ENCODE data around the gene NAALADL2. TPM values are rescaled to one million over a fixed set of nuclear protein-coding genes. Genes with fewer than 3 reads are reported as not detected.

Gene NAALADL2
- total RNA-seq, 1 experiment from 2014 or later, result 2.7 TPM

DNA sequence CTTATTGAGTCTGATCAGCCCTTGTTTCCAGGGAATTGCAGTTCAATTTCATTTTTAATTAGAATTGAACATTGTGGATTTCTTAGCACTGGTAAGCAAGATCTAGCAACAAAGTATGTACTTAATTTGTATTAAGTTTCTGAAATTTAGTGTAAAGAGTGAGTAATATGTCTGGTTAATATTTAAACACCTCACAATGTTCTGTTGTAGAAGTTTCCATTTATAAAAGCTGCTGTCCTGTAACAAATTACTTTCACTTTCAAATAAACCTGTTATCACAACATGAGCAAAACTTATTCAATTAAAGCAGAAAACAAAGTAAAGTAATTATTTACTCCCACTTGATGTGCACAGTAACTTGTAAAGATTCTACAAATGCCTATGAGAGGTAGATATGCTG, 448.5 kb downstream of the NAALADL2 start:
- Histone ChIP-seq H3K27me3 (ENCODE audit: control insufficient read depth, insufficient read depth, low read length) (no peaks in the 10 kb centered on the region), H3K4me1 (ENCODE audit: control insufficient read depth, insufficient read depth, low read length) (no peaks in the 10 kb centered on the region), H3K27ac (ENCODE audit: low read length) (no peak overlapping the region), H3K4me3 (ENCODE audit: low read depth in 2 of 2, low read length in 2 of 2) (no peak overlapping the region), H3K9me3 (ENCODE audit: control insufficient read depth, insufficient read depth, low read depth, low read length) (no peaks in the 10 kb centered on the region), H3K36me3 (ENCODE audit: control insufficient read depth, insufficient read depth, low read length) (no peaks in the 10 kb centered on the region)
- BruUV-seq (replicated peaks), result no TSS peak
- TF ChIP-seq TCF7L2 (IDR thresholded peaks at IDR 0.05; ENCODE audit: low read depth, low read length), result no peak
- no peak for TF ChIP-seq SIN3A (IDR thresholded peaks at IDR 0.05; ENCODE audit: borderline replicate concordance, insufficient read depth, low read depth, low read length)
- no peak for TF ChIP-seq POLR2AphosphoS5 (IDR thresholded peaks at IDR 0.05; ENCODE audit: low read depth, low read length)
- TF ChIP-seq, protein P1, sequence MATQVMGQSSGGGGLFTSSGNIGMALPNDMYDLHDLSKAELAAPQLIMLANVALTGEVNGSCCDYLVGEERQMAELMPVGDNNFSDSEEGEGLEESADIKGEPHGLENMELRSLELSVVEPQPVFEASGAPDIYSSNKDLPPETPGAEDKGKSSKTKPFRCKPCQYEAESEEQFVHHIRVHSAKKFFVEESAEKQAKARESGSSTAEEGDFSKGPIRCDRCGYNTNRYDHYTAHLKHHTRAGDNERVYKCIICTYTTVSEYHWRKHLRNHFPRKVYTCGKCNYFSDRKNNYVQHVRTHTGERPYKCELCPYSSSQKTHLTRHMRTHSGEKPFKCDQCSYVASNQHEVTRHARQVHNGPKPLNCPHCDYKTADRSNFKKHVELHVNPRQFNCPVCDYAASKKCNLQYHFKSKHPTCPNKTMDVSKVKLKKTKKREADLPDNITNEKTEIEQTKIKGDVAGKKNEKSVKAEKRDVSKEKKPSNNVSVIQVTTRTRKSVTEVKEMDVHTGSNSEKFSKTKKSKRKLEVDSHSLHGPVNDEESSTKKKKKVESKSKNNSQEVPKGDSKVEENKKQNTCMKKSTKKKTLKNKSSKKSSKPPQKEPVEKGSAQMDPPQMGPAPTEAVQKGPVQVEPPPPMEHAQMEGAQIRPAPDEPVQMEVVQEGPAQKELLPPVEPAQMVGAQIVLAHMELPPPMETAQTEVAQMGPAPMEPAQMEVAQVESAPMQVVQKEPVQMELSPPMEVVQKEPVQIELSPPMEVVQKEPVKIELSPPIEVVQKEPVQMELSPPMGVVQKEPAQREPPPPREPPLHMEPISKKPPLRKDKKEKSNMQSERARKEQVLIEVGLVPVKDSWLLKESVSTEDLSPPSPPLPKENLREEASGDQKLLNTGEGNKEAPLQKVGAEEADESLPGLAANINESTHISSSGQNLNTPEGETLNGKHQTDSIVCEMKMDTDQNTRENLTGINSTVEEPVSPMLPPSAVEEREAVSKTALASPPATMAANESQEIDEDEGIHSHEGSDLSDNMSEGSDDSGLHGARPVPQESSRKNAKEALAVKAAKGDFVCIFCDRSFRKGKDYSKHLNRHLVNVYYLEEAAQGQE (IDR thresholded peaks at IDR 0.05; ENCODE audit: insufficient read depth in 1 of 2, low read depth in 2 of 2, low read length in 1 of 2), result no peak
- TF ChIP-seq, protein P2, sequence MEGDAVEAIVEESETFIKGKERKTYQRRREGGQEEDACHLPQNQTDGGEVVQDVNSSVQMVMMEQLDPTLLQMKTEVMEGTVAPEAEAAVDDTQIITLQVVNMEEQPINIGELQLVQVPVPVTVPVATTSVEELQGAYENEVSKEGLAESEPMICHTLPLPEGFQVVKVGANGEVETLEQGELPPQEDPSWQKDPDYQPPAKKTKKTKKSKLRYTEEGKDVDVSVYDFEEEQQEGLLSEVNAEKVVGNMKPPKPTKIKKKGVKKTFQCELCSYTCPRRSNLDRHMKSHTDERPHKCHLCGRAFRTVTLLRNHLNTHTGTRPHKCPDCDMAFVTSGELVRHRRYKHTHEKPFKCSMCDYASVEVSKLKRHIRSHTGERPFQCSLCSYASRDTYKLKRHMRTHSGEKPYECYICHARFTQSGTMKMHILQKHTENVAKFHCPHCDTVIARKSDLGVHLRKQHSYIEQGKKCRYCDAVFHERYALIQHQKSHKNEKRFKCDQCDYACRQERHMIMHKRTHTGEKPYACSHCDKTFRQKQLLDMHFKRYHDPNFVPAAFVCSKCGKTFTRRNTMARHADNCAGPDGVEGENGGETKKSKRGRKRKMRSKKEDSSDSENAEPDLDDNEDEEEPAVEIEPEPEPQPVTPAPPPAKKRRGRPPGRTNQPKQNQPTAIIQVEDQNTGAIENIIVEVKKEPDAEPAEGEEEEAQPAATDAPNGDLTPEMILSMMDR (IDR thresholded peaks at IDR 0.05), result no peak
- intact Hi-C loops (cut with micrococcal nuclease; ENCODE audit: unreplicated experiment) (no loop called here), in situ Hi-C loops (cut with HindIII; ENCODE audit: low pct_unique_long_range_greater_than_20kb, low sequenced_read_pairs) (no loop called here)
- ChIA-PET CTCF (no interaction called here), POLR2A (no interaction called here)
- DNase-seq (ENCODE audit: low read depth, low spot score) (no peak), ATAC-seq (no peak)

- no peaks in the 10 kb centered on the region for H3K9me3 ChIP-seq (ENCODE audit: control insufficient read depth, insufficient read depth, low read depth, low read length)
- no peak for DNase-seq (ENCODE audit: low read depth, low spot score)
- H3K27me3 ChIP-seq (ENCODE audit: control insufficient read depth, insufficient read depth, low read length), result no peaks in the 10 kb centered on the region
- TF ChIP-seq, protein P2 (IDR thresholded peaks at IDR 0.05), result no peak
- TF ChIP-seq SIN3A (IDR thresholded peaks at IDR 0.05; ENCODE audit: borderline replicate concordance, insufficient read depth, low read depth, low read length), result no peak
- TF ChIP-seq, protein P1 (IDR thresholded peaks at IDR 0.05; ENCODE audit: insufficient read depth in 1 of 2, low read depth in 2 of 2, low read length in 1 of 2), result no peak
- no peak for TF ChIP-seq POLR2AphosphoS5 (IDR thresholded peaks at IDR 0.05; ENCODE audit: low read depth, low read length)
- TF ChIP-seq TCF7L2 (IDR thresholded peaks at IDR 0.05; ENCODE audit: low read depth, low read length), result no peak
- H3K4me1 ChIP-seq (ENCODE audit: control insufficient read depth, insufficient read depth, low read length), result no peaks in the 10 kb centered on the region
- ChIA-PET CTCF (no interaction called here), POLR2A (no interaction called here)
- H3K36me3 ChIP-seq (ENCODE audit: control insufficient read depth, insufficient read depth, low read length), result no peaks in the 10 kb centered on the region
- no TSS peak for BruUV-seq (replicated peaks)
- H3K4me3 ChIP-seq (ENCODE audit: low read depth in 2 of 2, low read length in 2 of 2), result no peak overlapping the region
- in situ Hi-C loops (cut with HindIII; ENCODE audit: low pct_unique_long_range_greater_than_20kb, low sequenced_read_pairs), result no loop called here
- intact Hi-C loops (cut with micrococcal nuclease; ENCODE audit: unreplicated experiment), result no loop called here
- no peak overlapping the region for H3K27ac ChIP-seq (ENCODE audit: low read length)
- ATAC-seq, result no peak
Observed at GRCh38 chr3:175308097-175308496, 449.0 kb downstream of the NAALADL2 start.
